Tibial nerve (tissue), 4 donors: ENCODE data around the gene CRTC3.

Experiments
- EP300 ChIP-seq, 2 donors: sonication (generic); formaldehyde crosslinking; IDR thresholded peaks; one replicate each; pipeline ENCODE4 v1.6.1; 2017; ENCODE audit warnings: antibody characterized with exemption in 2 of 2, mild to moderate bottlenecking in 1 of 2
- POLR2A ChIP-seq, 2 donors: fragments of 450-650 bp; IDR thresholded peaks; one replicate each; pipeline ENCODE4 v1.6.1; 2017; ENCODE audit warnings: antibody characterized with exemption in 2 of 2, mild to moderate bottlenecking in 2 of 2, moderate library complexity in 2 of 2
- TF ChIP-seq, protein P1 (sequence below), 5 experiments: fragments of 200-600 bp in 3 of 5; fragments of 450-650 bp in 2 of 5; sonication (generic) in 3 of 5; IDR thresholded peaks; one replicate each; pipeline ENCODE4 v1.5.1; 2016 to 2019; ENCODE audit warnings: antibody characterized with exemption in 5 of 5, mild to moderate bottlenecking in 3 of 5, moderate library complexity in 2 of 5

- TF ChIP-seq, protein P1, sequence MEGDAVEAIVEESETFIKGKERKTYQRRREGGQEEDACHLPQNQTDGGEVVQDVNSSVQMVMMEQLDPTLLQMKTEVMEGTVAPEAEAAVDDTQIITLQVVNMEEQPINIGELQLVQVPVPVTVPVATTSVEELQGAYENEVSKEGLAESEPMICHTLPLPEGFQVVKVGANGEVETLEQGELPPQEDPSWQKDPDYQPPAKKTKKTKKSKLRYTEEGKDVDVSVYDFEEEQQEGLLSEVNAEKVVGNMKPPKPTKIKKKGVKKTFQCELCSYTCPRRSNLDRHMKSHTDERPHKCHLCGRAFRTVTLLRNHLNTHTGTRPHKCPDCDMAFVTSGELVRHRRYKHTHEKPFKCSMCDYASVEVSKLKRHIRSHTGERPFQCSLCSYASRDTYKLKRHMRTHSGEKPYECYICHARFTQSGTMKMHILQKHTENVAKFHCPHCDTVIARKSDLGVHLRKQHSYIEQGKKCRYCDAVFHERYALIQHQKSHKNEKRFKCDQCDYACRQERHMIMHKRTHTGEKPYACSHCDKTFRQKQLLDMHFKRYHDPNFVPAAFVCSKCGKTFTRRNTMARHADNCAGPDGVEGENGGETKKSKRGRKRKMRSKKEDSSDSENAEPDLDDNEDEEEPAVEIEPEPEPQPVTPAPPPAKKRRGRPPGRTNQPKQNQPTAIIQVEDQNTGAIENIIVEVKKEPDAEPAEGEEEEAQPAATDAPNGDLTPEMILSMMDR (IDR thresholded peaks at IDR 0.05), result no peak
- no peak for TF ChIP-seq POLR2A (IDR thresholded peaks at IDR 0.05)
- TF ChIP-seq EP300 (IDR thresholded peaks at IDR 0.05), result no peak
Observed at GRCh38 chr15:90637693-90638092, 108.0 kb downstream of the CRTC3 start.
